ENCODE results near the gene MB. TPM values are rescaled to one million over a fixed set of nuclear protein-coding genes. Genes with fewer than 3 reads are reported as not detected.

Gene MB
- total RNA-seq, 1 donor from 2014 or later = not detected

DNA sequence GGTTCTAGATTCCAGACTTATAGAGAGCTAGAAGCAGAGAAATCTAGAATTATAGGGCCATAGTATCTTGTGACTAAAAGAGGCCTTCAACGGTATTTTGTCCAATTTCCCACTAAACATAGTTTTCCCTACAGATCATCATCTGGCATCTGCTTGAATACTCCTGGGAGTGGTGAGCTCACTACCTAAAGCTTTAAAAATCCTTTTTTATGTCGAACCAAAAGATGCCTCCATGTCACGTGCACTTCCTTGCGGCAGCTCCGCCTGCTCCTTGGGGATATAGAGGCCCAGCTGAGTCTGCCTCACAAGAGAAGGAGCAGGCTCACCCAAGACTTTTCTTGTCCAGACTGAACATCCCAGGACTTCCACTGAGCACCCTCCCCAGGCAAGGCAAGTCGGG is 4.3 kb upstream of the MB start:
- no peaks in the 10 kb centered on the region for H3K36me3 Mint-ChIP-seq (ENCODE audit: unreplicated experiment)
- no peak overlapping the region for H3K4me3 Mint-ChIP-seq (ENCODE audit: unreplicated experiment)
- H3K27ac Mint-ChIP-seq (ENCODE audit: unreplicated experiment) = no peak overlapping the region
- no peaks in the 10 kb centered on the region for H3K9me3 Mint-ChIP-seq (ENCODE audit: unreplicated experiment)
- H3K27me3 Mint-ChIP-seq (ENCODE audit: unreplicated experiment) = no peaks in the 10 kb centered on the region
- DNase-seq (ENCODE audit: extremely low spot score, unreplicated experiment) = no peak
- H3K4me1 Mint-ChIP-seq (ENCODE audit: unreplicated experiment) = peaks cover 9% of the 10 kb centered on the region
- TF ChIP-seq, protein P1, sequence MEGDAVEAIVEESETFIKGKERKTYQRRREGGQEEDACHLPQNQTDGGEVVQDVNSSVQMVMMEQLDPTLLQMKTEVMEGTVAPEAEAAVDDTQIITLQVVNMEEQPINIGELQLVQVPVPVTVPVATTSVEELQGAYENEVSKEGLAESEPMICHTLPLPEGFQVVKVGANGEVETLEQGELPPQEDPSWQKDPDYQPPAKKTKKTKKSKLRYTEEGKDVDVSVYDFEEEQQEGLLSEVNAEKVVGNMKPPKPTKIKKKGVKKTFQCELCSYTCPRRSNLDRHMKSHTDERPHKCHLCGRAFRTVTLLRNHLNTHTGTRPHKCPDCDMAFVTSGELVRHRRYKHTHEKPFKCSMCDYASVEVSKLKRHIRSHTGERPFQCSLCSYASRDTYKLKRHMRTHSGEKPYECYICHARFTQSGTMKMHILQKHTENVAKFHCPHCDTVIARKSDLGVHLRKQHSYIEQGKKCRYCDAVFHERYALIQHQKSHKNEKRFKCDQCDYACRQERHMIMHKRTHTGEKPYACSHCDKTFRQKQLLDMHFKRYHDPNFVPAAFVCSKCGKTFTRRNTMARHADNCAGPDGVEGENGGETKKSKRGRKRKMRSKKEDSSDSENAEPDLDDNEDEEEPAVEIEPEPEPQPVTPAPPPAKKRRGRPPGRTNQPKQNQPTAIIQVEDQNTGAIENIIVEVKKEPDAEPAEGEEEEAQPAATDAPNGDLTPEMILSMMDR (IDR thresholded peaks at IDR 0.05) = no peak

DNA sequence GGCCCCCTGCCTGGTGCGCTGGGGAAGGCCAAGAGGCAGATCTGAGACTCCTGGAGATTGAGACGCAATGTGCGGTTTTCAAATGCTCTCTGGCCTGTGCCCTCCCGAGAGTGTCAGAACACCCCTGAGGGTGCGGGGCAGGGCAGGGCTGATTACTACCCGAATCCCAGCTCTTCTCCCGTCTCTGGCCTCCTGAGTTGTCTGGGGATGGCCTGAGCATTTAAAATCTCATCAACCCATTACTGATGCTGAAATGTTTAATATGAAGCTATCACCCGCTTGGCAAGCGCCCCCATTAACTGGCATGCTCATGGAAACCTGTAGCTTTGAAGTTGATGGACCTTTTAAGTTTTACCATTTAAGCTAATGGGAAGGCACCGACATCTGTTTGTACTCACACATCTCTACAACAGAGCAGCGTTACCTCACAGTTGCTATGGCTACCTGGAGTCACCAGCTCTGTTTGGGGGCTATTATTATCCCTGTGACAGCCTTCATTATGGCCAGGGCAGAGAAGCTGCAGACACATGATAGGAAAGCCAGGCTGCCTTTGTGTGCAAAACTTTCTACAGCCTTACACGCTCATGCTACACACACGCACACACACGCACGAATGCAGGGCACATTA is 3.6 kb upstream of the MB start:
- TF ChIP-seq, protein P1 (IDR thresholded peaks at IDR 0.05) = no peak
- Mint-ChIP-seq H3K27me3 (ENCODE audit: unreplicated experiment) (no peaks in the 10 kb centered on the region), H3K27ac (ENCODE audit: unreplicated experiment) (no peak overlapping the region), H3K4me1 (ENCODE audit: unreplicated experiment) (peaks cover 9% of the 10 kb centered on the region), H3K9me3 (ENCODE audit: unreplicated experiment) (no peaks in the 10 kb centered on the region), H3K36me3 (ENCODE audit: unreplicated experiment) (no peaks in the 10 kb centered on the region), H3K4me3 (ENCODE audit: unreplicated experiment) (no peak overlapping the region)
- no peak for DNase-seq (ENCODE audit: extremely low spot score, unreplicated experiment)

DNA sequence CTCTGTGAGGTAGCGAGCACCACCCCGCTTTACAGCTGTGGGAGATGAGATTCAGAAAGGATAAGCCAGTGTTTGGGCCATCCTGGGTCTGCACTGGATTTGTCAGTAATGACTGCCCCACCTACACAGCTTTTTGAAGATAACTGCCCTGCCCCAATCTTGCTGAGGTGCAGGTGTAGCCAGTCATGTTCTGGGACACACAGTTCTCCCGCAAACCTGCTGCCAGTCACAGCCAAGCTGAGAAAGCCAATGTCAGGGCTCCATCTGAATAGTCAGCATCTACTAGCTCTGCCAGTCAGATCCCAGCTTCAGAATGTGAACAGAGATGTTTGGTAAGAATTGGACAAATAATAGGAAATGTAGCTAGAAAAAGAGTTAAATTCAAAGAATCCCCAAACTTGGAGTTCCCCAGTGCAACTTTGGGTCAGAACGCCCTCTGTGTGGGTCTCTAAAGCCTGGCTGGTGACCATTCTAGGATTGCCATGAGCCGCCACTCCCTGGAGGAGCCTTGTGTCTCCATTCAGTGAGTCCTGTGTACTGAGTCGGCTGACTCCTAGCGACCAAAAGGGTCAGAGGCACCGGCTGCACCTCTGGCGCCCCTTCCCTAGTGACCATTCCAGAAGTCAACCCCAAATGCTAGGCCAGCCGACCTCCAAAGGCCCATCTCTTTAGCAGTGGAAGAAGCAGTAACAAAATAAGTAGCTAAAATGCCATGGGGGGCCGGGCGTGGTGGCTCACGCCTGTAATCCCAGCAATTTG is 2.4 kb upstream of the MB start:
- no peaks in the 10 kb centered on the region for H3K9me3 Mint-ChIP-seq (ENCODE audit: unreplicated experiment)
- H3K27ac Mint-ChIP-seq (ENCODE audit: unreplicated experiment) = no peak overlapping the region
- no peak overlapping the region for H3K4me3 Mint-ChIP-seq (ENCODE audit: unreplicated experiment)
- DNase-seq (ENCODE audit: extremely low spot score, unreplicated experiment) = no peak
- no peaks in the 10 kb centered on the region for H3K27me3 Mint-ChIP-seq (ENCODE audit: unreplicated experiment)
- TF ChIP-seq, protein P1 (IDR thresholded peaks at IDR 0.05) = no peak
- peaks cover 9% of the 10 kb centered on the region for H3K4me1 Mint-ChIP-seq (ENCODE audit: unreplicated experiment)
- H3K36me3 Mint-ChIP-seq (ENCODE audit: unreplicated experiment) = no peaks in the 10 kb centered on the region

DNA sequence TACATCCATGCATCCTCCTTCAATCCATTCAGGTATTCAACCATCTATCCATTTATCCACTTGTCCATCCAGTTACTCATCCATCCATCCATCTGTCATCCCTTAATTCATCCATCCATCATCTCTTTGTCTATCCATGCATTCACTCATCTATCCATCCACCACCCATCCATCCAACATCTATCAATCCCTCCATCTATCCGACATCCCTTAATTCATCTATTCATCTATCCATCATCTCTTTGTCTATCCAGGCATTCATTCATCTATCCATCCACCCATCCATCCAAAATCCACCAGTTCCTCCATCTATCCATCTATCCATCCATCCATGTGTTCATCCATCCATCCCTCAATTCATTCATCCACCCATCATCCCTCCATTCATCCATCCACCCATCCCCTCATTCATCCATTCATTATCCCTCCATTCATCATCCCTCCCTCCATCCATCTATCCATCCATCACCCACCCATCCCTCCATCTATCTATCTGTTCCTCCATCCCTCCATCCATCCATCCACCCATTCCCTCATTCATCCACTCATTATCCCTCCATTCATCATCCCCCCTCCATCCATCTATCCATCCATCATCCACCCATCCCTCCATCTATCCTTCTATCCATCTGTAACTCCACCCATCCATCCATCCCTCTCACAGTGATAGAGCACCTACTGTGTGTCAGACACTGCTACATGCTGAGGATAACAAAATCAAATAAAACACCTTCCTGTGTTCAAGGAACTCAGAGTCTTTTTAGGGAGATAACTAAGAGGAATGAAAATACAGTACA is 1.5 kb upstream of the MB start:
- no peak overlapping the region for H3K27ac Mint-ChIP-seq (ENCODE audit: unreplicated experiment)

More for the DNA sequence above, 1.5 kb upstream of the MB start:
- Mint-ChIP-seq H3K27me3 (ENCODE audit: unreplicated experiment) (no peaks in the 10 kb centered on the region), H3K4me3 (ENCODE audit: unreplicated experiment) (no peak overlapping the region), H3K9me3 (ENCODE audit: unreplicated experiment) (no peaks in the 10 kb centered on the region), H3K36me3 (ENCODE audit: unreplicated experiment) (no peaks in the 10 kb centered on the region), H3K4me1 (ENCODE audit: unreplicated experiment) (peaks cover 9% of the 10 kb centered on the region)
- DNase-seq (ENCODE audit: extremely low spot score, unreplicated experiment) = no peak
- TF ChIP-seq, protein P1 (IDR thresholded peaks at IDR 0.05) = no peak

Measured in osteocyte (in vitro differentiated cells).